K562 (cell line): ENCODE measurements around the gene TCF12. TPM values are rescaled to one million over a fixed set of nuclear protein-coding genes. Genes with fewer than 3 reads are reported as not detected.

ENCODE experiments used
- ATAC-seq: fragments of 200-7000 bp; cut with Tn5 transposase; 3 replicates; pipeline ENCODE4 v1.9.1; 2020; ENCODE audit warnings: moderate library complexity
- BruUV-seq: library from RNA; stranded (reverse); fragments of 400-500 nt; replicated peaks from 2 replicates; lab custom pipeline; 2021; lab: Mats Ljungman, UMichigan
- CTCF ChIA-PET: fragments of 300-600 bp; formaldehyde crosslinking; extraction: SDS; loops from one replicate; lab custom pipeline; 2021; ENCODE audit warnings: low intra/inter-chr PET ratio; lab: Yijun Ruan, JAX
- POLR2A ChIA-PET: fragments of 300-600, 350-650 bp; sonication (Branson Sonifier 250); formaldehyde crosslinking; extraction: SDS; loops from one replicate; lab custom pipeline; 2021; ENCODE audit warnings: antibody characterized with exemption, inconsistent platforms; lab: Yijun Ruan, JAX
- DNase-seq, 4 experiments: peaks; one replicate each; pipeline versions ENCODE4 v3.0.0 to v3.0.0-alpha.2; 2011 to 2018; ENCODE audit warnings: low spot score in 3 of 4, mixed read lengths in 3 of 4; ENCODE audit errors: extremely low read depth in 1 of 4
- FAIRE-seq: peaks from 2 replicates; lab custom pipeline; 2011; peaks lifted over from hg19 to GRCh38; lab: Jason Lieb, UNC
- H2AFZ ChIP-seq: 2 replicates; pipeline ENCODE4 v1.6.0; 2011; ENCODE audit warnings: low read depth, low read length, control low read depth, inconsistent platforms
- H3K27ac ChIP-seq: fragments of 200-600 bp; 3 replicates; pipeline ENCODE4 v1.8.0; 2011; ENCODE audit warnings: low read depth, mild to moderate bottlenecking, control low read depth, inconsistent platforms, low read length, moderate library complexity, mixed read lengths; ENCODE audit errors: extremely low read depth
- H3K27me3 ChIP-seq, 2 experiments: fragments of 300-600 bp in 1 of 2; 2 replicates in 1 of 2; 3 replicates in 1 of 2; pipeline versions ENCODE4 v1.6.0 to v1.8.0; 2011; ENCODE audit warnings: inconsistent platforms in 2 of 2, low read length in 2 of 2, mild to moderate bottlenecking in 1 of 2, mixed read lengths in 1 of 2, moderate library complexity in 1 of 2; ENCODE audit not compliant: control insufficient read depth in 2 of 2, insufficient read depth in 2 of 2
- H3K36me3 ChIP-seq: fragments of 300-600 bp; 3 replicates; pipeline ENCODE4 v1.8.0; 2011; ENCODE audit warnings: mild to moderate bottlenecking, low read length, inconsistent platforms; ENCODE audit not compliant: control insufficient read depth, insufficient read depth
- H3K4me1 ChIP-seq, 2 experiments: fragments of 200-600 bp in 1 of 2; replicated peaks in 1 of 2; 2 replicates in 1 of 2; 3 replicates in 1 of 2; pipeline versions ENCODE4 v1.5.1 to v1.8.0; 2011; ENCODE audit warnings: inconsistent platforms in 2 of 2, low read length in 2 of 2, mild to moderate bottlenecking in 1 of 2, mixed read lengths in 1 of 2, moderate library complexity in 1 of 2; ENCODE audit not compliant: control insufficient read depth in 2 of 2, insufficient read depth in 2 of 2
- H3K4me2 ChIP-seq: 2 replicates; pipeline ENCODE4 v1.6.1; 2011; ENCODE audit warnings: low read length, control low read depth, inconsistent platforms, mixed read lengths; ENCODE audit not compliant: insufficient read depth
- H3K4me3 ChIP-seq: fragments of 200-600 bp; sonication (generic), shearing (Covaris generic); 2 replicates; pipeline ENCODE4 v1.5.1; 2016; ENCODE audit warnings: control low read depth, inconsistent platforms
- H3K79me2 ChIP-seq: fragments of 200-600 bp; 3 replicates; pipeline ENCODE4 v1.8.0; 2011; ENCODE audit warnings: low read length, inconsistent platforms; ENCODE audit not compliant: control insufficient read depth, insufficient read depth
- H3K9ac ChIP-seq, 2 experiments: 2 replicates each; pipeline versions ENCODE4 v1.6.0 to v1.6.1; 2011; ENCODE audit warnings: low read depth in 2 of 2, low read length in 2 of 2, control low read depth in 1 of 2, inconsistent platforms in 1 of 2, mild to moderate bottlenecking in 1 of 2, mixed read lengths in 1 of 2; ENCODE audit not compliant: insufficient read depth in 1 of 2
- H3K9me1 ChIP-seq: one replicate; pipeline ENCODE4 v1.6.0; 2011; ENCODE audit warnings: inconsistent platforms, mild to moderate bottlenecking, low read length, moderate library complexity; ENCODE audit not compliant: control insufficient read depth, insufficient read depth
- H3K9me3 ChIP-seq: replicated peaks from 2 replicates; pipeline ENCODE4 v1.5.1; 2011; ENCODE audit warnings: low read depth, low read length, inconsistent platforms; ENCODE audit not compliant: control insufficient read depth, insufficient read depth
- H4K20me1 ChIP-seq: replicated peaks from 2 replicates; pipeline ENCODE4 v1.6.1; 2011; ENCODE audit warnings: low read length, inconsistent platforms, mixed read lengths; ENCODE audit not compliant: control insufficient read depth, insufficient read depth
- ATF1 ChIP-seq, 2 experiments: fragments of 450-650 bp in 1 of 2; IDR thresholded peaks; 2 replicates each; pipeline ENCODE4 v1.6.1; 2016; ENCODE audit warnings: missing compliant biosample characterization in 1 of 2, missing genetic modification characterization in 1 of 2
- ATF4 ChIP-seq: fragments of 450-650 bp; formaldehyde crosslinking; IDR thresholded peaks from 2 replicates; pipeline ENCODE4 v1.4.0; 2022; ENCODE audit warnings: mild to moderate bottlenecking, moderate library complexity
- CAMTA2 ChIP-seq: fragments of 250-450 bp; sonication (Bioruptor Pico); conservative IDR thresholded peaks from 2 replicates; pipeline ENCODE4 v1.5.1; 2022
- DEAF1 ChIP-seq: fragments of 450-650 bp; formaldehyde crosslinking; IDR thresholded peaks from 2 replicates; pipeline ENCODE4 v1.4.0; 2020; ENCODE audit warnings: mild to moderate bottlenecking, moderate library complexity
- HDAC3 ChIP-seq: fragments of 450-650 bp; IDR thresholded peaks from 2 replicates; pipeline ENCODE4 v1.6.1; 2018; ENCODE audit warnings: borderline replicate concordance, mild to moderate bottlenecking, moderate library complexity; ENCODE audit not compliant: partially characterized antibody
- HOXB6 ChIP-seq: fragments of 250-450 bp; sonication (Bioruptor Pico); IDR thresholded peaks from 2 replicates; pipeline ENCODE4 v1.5.1; 2022; ENCODE audit warnings: mild to moderate bottlenecking, borderline replicate concordance
- PCBP2 ChIP-seq: fragments of 200-400 bp; formaldehyde crosslinking; IDR thresholded peaks from 2 replicates; pipeline ENCODE4 v1.6.1; 2018; ENCODE audit warnings: low read length, low read depth, mild to moderate bottlenecking, moderate library complexity; ENCODE audit not compliant: poor library complexity, severe bottlenecking
- PML ChIP-seq: IDR thresholded peaks from 2 replicates; pipeline ENCODE4 v1.6.1; 2012; ENCODE audit warnings: low read length, inconsistent platforms
- PPARD ChIP-seq: fragments of 250-450 bp; sonication (Bioruptor Pico); IDR thresholded peaks from 2 replicates; pipeline ENCODE4 v1.8.0; 2022; ENCODE audit warnings: inconsistent platforms, mild to moderate bottlenecking, moderate library complexity
- RREB1 ChIP-seq: fragments of 250-450 bp; sonication (Bioruptor Pico); IDR thresholded peaks from 2 replicates; pipeline ENCODE4 v1.4.0; 2020
- SIN3B ChIP-seq: fragments of 450-650 bp; IDR thresholded peaks from 2 replicates; pipeline ENCODE4 v1.6.1; 2017; ENCODE audit warnings: low read depth, mild to moderate bottlenecking, moderate library complexity
- SMARCB1 ChIP-seq: IDR thresholded peaks from 2 replicates; pipeline ENCODE4 v1.6.1; 2011; ENCODE audit warnings: improper control_type of control experiment, low read depth; ENCODE audit not compliant: insufficient read length
- TRIM28 ChIP-seq: fragments of 450-650 bp; IDR thresholded peaks from 2 replicates; pipeline ENCODE4 v1.6.1; 2017
- ZNF583 ChIP-seq: fragments of 250-450 bp; sonication (Bioruptor Pico); IDR thresholded peaks from 2 replicates; pipeline ENCODE4 v1.4.0; 2020
- ZNF699 ChIP-seq: fragments of 250-450 bp; sonication (Bioruptor Pico); IDR thresholded peaks from 2 replicates; pipeline ENCODE4 v1.8.0; 2021; ENCODE audit warnings: mild to moderate bottlenecking, moderate library complexity; ENCODE audit not compliant: insufficient replicate concordance
- ZNF76 ChIP-seq: fragments of 250-450 bp; sonication (Bioruptor Pico); IDR thresholded peaks from 2 replicates; pipeline ENCODE4 v1.4.0; 2020; ENCODE audit warnings: mild to moderate bottlenecking, moderate library complexity, borderline replicate concordance
- WGBS: fragments of 100-300 bp; shearing (Covaris generic); methylation state at CpG from one replicate; pipeline ENCODE4 v1.1.6; 2016; ENCODE audit warnings: low coverage, mixed read lengths; ENCODE audit not compliant: insufficient coverage; ENCODE audit errors: missing lambda C conversion rate; 5-methylcytosine and 5-hydroxymethylcytosine counted together
- in situ Hi-C: fragments of 300-500 bp; cut with MboI; formaldehyde crosslinking; loops from 4 replicates; pipeline ENCODE4 v1.15.0; 2018; ENCODE audit warnings: inconsistent platforms, mixed read lengths
- intact Hi-C: fragments of 100-400 bp; cut with micrococcal nuclease; formaldehyde crosslinking; loops from 2 replicates; pipeline ENCODE4 v1.14.2; 2022
- polyA plus RNA-seq, 8 experiments: library from polyadenylated mRNA; depleted of rRNA in 4 of 8; stranded (reverse) in 5 of 8; unstranded in 3 of 8; fragments of >200 nt; fragmentation: Nextera tagmentation in 2 of 8; fragmentation: Illumina TruSeq in 1 of 8; extraction: Ambion mirVana in 2 of 8; extraction: Trizol in 1 of 8; gene quantifications; 2 replicates each; pipeline versions ENCODE4 v1.2.1 to v1.2.3, GENCODE V29; 2011 to 2014; ENCODE audit warnings: inconsistent platforms in 1 of 8, missing spikeins in 1 of 8
- total RNA-seq, 7 experiments: library from RNA; depleted of rRNA in 6 of 7; stranded (reverse); fragments of >200 nt in 6 of 7; fragmentation: Illumina TruSeq in 2 of 7; extraction: Trizol in 2 of 7; gene quantifications; 2 replicates each; pipeline versions ENCODE4 v1.2.1 to v1.2.3, GENCODE V29; 2011 to 2021; ENCODE audit warnings: low replicate concordance in 1 of 7

The TCF12 gene
- total and polyA plus RNA-seq, 9 of the 15 experiments (the other 6 are each of a cell fraction or from before 2014, with no cell fraction given) = 10.5 to 132 (median 52.9) TPM

GRCh38 chr15:56992725-56993124, 74.3 kb downstream of the TCF12 start:
- DNase-seq = no peak
- no peak overlapping the region for H3K4me2 ChIP-seq
- no peak overlapping the region for H3K9ac ChIP-seq
- H3K27me3 ChIP-seq = no peaks in the 10 kb centered on the region
- ChIA-PET POLR2A (no interaction called here), CTCF (no interaction called here)
- in situ Hi-C loops (no loop called here), intact Hi-C loops (no loop called here)
- no peaks in the 10 kb centered on the region for H4K20me1 ChIP-seq
- no peak overlapping the region for H3K27ac ChIP-seq
- H3K4me3 ChIP-seq = no peak overlapping the region
- H3K36me3 ChIP-seq = peaks cover 11% of the 10 kb centered on the region; the same call in 2 of the 3 replicates
- H3K79me2 ChIP-seq = peaks cover 81% of the 10 kb centered on the region
- H3K9me3 ChIP-seq = no peaks in the 10 kb centered on the region
- BruUV-seq = no TSS peak
- no peak for ATAC-seq
- TF ChIP-seq HDAC3 (no peak), ATF4 (CRISPR knock-in tag) (no peak), ZNF699 (no peak), ZNF583 (no peak), PML (no peak), HOXB6 (CRISPR knock-in tag) (no peak), TRIM28 (no peak), SIN3B (no peak), SMARCB1 (no peak), ZNF76 (CRISPR knock-in tag) (no peak), CAMTA2 (CRISPR knock-in tag) (no peak), ATF1 (CRISPR knock-in tag; IDR thresholded peaks at IDR 0.05) (no peak), ATF1 (tag; IDR thresholded peaks at IDR 0.05) (no peak), RREB1 (CRISPR knock-in tag) (no peak), PCBP2 (no peak), DEAF1 (no peak), PPARD (CRISPR knock-in tag) (no peak)
- H3K4me1 ChIP-seq = peaks cover 0 to 5% of the 10 kb centered on the region in 2 experiments; a peak in 1 of 5 replicates
- no peak overlapping the region for H2AFZ ChIP-seq
- H3K9me1 ChIP-seq = no peaks in the 10 kb centered on the region
- FAIRE-seq = no peak
- 98% methylated on average over 3 of the region's 3 CpGs for WGBS
